AG04449 (cell line): ENCODE results near the gene ACTL10.

Experiments
- CTCF ChIA-PET: fragments of 350-600 bp; formaldehyde crosslinking; extraction: SDS; loops from one replicate; lab custom pipeline; 2021; ENCODE audit warnings: antibody characterized with exemption; lab: Yijun Ruan, JAX
- POLR2A ChIA-PET: fragments of 400-600, 350-600 bp; formaldehyde crosslinking; extraction: SDS; loops from one replicate; lab custom pipeline; 2020; ENCODE audit warnings: antibody characterized with exemption, inconsistent platforms; lab: Yijun Ruan, JAX
- DNase-seq: peaks from one replicate; pipeline ENCODE4 v3.0.0-alpha.2; 2010; ENCODE audit warnings: low read depth, low spot score
- H3K4me3 ChIP-seq: 2 replicates; pipeline ENCODE4 v1.5.1; 2011; ENCODE audit warnings: low read depth, mild to moderate bottlenecking, control low read depth, low read length
- TF ChIP-seq, protein P1 (sequence below): IDR thresholded peaks from one replicate; pipeline ENCODE4 v1.5.1; 2011; ENCODE audit warnings: mild to moderate bottlenecking, moderate library complexity, low read length, control low read depth, inconsistent platforms; ENCODE audit not compliant: insufficient read depth; ENCODE audit errors: missing control alignments

ACTL10 gene

DNA sequence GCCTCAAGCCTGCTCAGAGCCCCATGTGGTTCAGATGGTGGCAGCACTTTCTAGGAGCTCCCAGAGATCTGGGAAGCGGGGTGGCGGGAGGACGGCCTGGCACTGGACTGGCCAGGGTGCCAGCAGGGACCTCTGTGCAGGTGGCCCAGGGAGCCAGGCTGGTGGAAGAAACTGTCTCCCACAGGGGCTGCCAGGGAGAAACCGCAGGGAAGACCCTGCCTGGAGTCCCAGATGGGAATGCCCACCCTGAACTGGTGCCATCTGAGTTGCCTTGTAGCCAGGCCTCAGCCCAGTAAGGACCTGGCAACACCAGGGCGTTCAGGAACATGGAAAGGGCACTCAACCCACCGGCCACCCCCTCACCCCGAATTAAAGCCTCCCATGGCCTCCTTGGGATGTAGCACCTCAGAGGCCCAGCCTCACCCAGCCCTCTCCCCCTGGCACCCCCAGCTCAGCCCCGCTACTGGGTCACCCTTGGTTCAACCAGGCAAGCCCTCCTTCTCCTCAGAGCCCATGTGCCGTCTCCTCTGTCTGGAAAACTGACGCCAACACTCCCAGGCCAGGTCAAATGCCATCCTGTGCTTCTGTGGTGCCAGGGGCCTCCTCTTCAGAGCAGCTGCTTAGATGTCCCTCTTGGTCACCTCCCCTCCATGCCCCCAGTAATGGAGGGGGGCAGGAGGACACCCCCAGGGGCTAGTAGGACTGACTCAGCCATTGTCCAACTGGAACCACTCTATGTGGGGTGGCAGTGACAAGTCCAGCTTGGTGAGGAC is 10.5 kb upstream of the ACTL10 start:
- TF ChIP-seq, protein P1, sequence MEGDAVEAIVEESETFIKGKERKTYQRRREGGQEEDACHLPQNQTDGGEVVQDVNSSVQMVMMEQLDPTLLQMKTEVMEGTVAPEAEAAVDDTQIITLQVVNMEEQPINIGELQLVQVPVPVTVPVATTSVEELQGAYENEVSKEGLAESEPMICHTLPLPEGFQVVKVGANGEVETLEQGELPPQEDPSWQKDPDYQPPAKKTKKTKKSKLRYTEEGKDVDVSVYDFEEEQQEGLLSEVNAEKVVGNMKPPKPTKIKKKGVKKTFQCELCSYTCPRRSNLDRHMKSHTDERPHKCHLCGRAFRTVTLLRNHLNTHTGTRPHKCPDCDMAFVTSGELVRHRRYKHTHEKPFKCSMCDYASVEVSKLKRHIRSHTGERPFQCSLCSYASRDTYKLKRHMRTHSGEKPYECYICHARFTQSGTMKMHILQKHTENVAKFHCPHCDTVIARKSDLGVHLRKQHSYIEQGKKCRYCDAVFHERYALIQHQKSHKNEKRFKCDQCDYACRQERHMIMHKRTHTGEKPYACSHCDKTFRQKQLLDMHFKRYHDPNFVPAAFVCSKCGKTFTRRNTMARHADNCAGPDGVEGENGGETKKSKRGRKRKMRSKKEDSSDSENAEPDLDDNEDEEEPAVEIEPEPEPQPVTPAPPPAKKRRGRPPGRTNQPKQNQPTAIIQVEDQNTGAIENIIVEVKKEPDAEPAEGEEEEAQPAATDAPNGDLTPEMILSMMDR: no peak
- ChIA-PET CTCF (interaction anchor here (0.6 to 10.9 kb wide), 3 partner anchors 9 to 836 kb away, joined by 3 to 99 read pairs (median 3); partner anchors contain the start of genes ACTL10, C20orf144 and MAPRE1), POLR2A (interaction anchor here (1.0 kb wide), 1 partner anchor 7 kb away, joined by 3 read pairs; no protein-coding TSS in a partner anchor)
- DNase-seq: no peak
- no peak overlapping the region for H3K4me3 ChIP-seq

DNA sequence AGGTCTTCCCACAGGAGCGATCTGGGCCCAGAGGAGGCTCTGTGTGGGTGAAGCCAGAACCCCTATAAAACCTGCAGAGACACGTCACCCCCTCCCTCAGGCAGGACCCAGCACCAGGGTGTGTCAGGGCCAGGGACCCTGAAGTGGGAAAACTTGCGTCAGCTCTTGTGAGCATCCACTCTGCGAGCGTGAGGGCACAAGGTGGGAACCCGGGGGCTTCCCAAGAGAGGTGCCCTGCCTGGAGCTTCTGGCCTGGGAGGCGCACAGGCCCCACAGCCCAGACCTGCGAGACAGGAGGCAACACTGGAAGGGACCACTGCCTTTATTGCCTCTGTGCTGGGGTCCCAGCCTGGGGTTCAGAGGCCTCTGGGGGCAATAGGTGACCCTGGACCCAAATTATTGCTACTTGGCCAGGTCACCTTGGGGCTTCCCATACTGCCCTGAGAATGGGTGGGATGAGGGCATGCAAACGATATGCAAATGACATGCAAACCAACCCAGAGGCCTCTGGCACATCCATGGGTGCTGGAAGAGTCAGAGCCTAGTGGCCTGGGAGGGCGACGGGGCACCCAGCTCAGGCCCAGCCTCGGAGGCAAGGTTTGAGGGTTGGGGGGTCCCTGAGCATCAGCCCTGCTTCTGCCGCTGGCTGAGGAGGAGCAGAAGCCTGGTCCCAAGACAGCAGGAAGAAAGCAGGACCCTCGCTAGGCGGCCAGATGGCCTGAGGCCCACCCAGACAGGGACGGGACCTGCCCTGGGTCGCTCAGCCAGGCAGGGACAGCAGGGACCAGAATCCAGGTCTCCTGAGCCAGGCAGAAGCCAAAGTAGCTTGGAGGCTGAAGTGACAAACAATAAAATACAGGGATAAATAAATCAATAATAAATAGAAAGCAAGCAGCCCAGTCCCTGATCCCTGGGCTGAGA is 9.7 kb upstream of the ACTL10 start:
- TF ChIP-seq, protein P1: no peak
- DNase-seq: no peak
- CTCF ChIA-PET: interaction anchor here (10.9 kb wide), 1 partner anchor 8 kb away, joined by 99 read pairs; the partner anchor contains the start of genes ACTL10 and C20orf144
- no peak overlapping the region for H3K4me3 ChIP-seq
- POLR2A ChIA-PET: no interaction called here

DNA sequence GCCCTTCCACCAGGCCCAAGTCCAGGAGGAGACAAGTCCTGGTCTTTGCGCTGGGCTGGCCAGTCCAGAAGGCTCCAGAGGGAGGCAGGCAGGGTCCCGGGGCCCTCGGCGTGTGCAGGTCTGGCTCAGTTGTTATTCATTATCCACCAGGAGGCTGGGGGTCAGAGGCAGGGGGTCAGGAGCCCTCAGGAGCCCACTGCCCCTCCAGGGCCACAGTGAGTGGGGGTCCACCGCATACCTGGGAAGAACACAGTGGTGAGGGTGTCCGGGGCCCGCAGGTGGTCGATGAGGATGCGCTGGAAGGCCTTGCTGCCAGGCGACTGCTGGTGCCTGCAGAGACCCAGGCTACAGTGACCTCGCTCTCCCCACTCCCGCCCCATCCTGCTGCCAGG is 9.0 kb upstream of the ACTL10 start:
- CTCF ChIA-PET: interaction anchor here (1.3 kb wide), 1 partner anchor 11 kb away, joined by 3 read pairs; no protein-coding TSS in a partner anchor
- H3K4me3 ChIP-seq: no peak overlapping the region
- TF ChIP-seq, protein P1: no peak
- no peak for DNase-seq
- POLR2A ChIA-PET: no interaction called here

DNA sequence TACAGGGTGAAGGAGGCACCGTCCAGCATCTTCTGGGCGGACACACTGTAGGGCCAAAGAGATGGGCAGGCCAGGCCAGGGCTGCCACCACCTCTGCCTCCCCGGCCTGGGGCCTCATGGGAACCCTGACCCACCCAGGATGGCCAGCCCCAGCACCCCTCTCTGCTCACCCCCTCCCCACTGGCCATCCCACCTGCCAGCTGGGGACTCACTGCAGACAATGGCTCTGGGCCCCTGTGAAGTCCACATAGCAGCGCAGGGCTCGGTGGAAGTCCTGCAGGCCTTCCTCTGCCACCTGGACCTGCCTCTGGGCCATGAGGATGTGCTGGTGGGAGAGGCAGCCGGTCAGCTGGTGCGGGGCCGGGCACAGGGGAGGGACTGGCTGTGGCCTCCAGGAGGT is 8.2 kb upstream of the ACTL10 start:
- ChIA-PET CTCF (interaction anchor here (1.3 kb wide), 1 partner anchor 10 kb away, joined by 3 read pairs; no protein-coding TSS in a partner anchor), POLR2A (no interaction called here)
- TF ChIP-seq, protein P1: no peak
- H3K4me3 ChIP-seq: no peak overlapping the region
- no peak for DNase-seq

DNA sequence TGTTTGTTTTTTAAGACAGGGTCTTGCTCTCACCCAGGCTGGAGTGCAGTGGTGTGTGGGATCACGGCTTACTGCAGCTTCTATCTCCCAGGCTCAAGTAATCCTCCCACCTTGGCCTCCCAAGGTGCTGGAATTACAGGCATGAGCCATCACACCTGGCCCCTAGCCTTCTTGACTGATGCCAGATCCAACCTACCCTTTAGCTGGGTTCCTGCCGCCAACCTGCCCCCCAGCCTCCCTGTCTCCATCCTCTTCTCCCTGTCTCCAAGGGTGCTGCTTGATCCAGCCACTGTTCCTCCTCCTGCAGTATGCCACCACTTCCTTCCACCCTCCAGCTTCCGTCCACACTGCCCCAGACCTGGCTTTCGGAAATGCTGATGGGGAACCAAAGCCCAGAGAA is 7.8 kb upstream of the ACTL10 start:
- no peak for DNase-seq
- TF ChIP-seq, protein P1: no peak
- no peak overlapping the region for H3K4me3 ChIP-seq
- CTCF ChIA-PET: interaction anchor here (1.3 kb wide), 1 partner anchor 10 kb away, joined by 3 read pairs; no protein-coding TSS in a partner anchor
- POLR2A ChIA-PET: no interaction called here
